PFSK-1 (cell line): ENCODE data around the gene FIG4.

ENCODE experiments used
- FOXP2 ChIP-seq: optimal IDR thresholded peaks from 2 replicates; pipeline ENCODE3; 2011; ENCODE audit warnings: borderline replicate concordance, control low read depth, inconsistent platforms; ENCODE audit not compliant: insufficient read depth; ENCODE audit errors: extremely low read length, extremely low read depth
- POLR2AphosphoS5 ChIP-seq: IDR thresholded peaks from 2 replicates; pipeline ENCODE4 v1.6.1; 2012; ENCODE audit warnings: low read depth, mild to moderate bottlenecking, control low read depth, low read length, moderate library complexity
- REST ChIP-seq, 2 experiments: IDR thresholded peaks; 2 replicates each; pipeline versions ENCODE4 v1.6.1 to v1.8.0; 2011 to 2012; ENCODE audit warnings: low read depth in 2 of 2, low read length in 2 of 2, control low read depth in 1 of 2, inconsistent platforms in 1 of 2, mild to moderate bottlenecking in 1 of 2, moderate library complexity in 1 of 2; ENCODE audit not compliant: insufficient read depth in 1 of 2
- SIN3A ChIP-seq: IDR thresholded peaks from 2 replicates; pipeline ENCODE4 v1.6.1; 2012; ENCODE audit warnings: mild to moderate bottlenecking, low read length, moderate library complexity, borderline replicate concordance; ENCODE audit not compliant: insufficient read depth
- TAF1 ChIP-seq: IDR thresholded peaks from 2 replicates; pipeline ENCODE4 v1.6.1; 2012; ENCODE audit warnings: low read length, control low read depth, borderline replicate concordance; ENCODE audit not compliant: insufficient read depth

Gene FIG4

DNA sequence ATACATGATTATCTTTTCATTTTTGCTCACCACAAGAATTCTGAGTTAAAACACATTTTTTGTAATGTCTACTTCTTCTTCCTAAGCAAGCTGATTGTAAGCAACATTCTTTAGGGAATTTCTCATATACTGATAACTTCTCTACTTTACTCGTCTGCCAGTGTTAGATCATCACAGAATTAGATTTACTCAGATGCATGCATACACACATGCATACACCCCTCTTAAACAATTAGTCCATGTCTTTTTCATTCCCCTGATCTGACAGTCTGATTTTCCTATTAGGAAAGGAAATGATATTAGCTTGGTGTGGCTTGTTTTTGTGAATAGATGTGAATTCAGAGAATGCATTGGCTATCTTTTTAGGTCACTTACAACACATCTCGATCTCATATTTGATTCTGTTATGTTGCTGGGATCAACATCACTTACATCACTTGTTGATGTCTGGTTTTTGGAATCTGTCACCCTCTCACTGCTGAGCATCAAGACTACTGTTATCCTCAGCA is 91.4 kb downstream of the FIG4 start:
- no peak for TF ChIP-seq SIN3A
- no peak for TF ChIP-seq TAF1
- no peak for TF ChIP-seq REST (IDR thresholded peaks at IDR 0.05; ENCODE audit: insufficient read depth in 1 of 2, low read depth in 2 of 2, low read length in 2 of 2)
- TF ChIP-seq POLR2AphosphoS5 = no peak
- TF ChIP-seq FOXP2 = no peak

DNA sequence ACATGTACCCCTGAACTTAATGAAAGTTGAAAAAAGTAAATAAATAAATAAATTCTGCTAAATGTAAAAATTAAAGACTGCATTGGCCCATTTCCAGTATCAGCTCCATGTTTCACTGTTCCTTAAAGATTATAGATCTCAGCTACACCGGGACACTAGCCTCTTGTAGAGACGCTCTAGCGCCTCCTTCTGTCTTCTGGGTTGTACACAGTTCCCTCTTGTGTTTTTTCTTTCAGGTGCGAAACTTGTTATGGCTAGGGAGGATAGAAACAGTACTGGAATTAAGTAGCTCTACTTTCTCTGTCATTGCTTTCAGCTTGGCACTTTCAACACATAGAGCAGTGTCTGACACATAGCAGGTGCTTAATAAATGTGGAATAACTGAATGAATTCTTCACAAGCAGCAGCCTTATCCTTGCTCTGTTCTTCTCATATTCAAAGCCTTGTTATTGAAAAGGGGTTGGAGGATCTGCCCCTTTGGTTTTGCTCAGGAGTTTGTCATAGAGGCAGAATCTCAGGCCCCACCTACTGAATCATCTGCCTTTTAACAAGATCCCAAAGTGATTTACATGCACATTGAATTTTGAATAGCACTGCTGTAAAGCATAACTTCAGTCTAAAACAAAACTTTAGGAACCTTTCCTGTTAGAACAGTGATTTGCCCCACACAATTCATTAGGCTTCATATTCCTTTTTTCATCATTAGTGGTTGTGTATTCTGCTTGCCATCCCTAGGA is 92.3 kb downstream of the FIG4 start:
- no peak for TF ChIP-seq POLR2AphosphoS5

- TF ChIP-seq TAF1 = no peak
- TF ChIP-seq REST (IDR thresholded peaks at IDR 0.05; ENCODE audit: insufficient read depth in 1 of 2, low read depth in 2 of 2, low read length in 2 of 2) = no peak
- no peak for TF ChIP-seq FOXP2
- no peak for TF ChIP-seq SIN3A
- no peak for TF ChIP-seq POLR2AphosphoS5
These were observed 96.2 kb downstream of the FIG4 start for GRCh38 chr6:109787312-109787711.

DNA sequence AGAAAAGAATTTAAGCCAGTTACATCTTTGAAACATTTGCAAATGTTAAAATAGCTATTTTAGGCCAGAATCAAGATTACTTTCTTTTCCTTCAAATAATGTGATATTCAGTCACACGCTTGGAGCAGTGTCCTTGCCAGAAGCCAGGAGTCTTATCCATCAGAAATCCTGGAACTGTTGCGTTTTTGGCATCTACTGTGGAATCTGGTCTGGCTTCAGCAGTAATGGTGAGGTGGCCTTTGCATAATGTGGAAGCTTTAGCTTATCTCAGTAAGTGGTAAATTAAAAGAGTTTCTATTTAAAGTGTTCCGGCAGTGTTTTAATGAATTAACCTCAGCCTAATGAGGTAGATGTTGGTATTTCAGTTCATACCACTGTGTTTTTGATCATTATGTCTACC is 97.6 kb downstream of the FIG4 start:
- no peak for TF ChIP-seq POLR2AphosphoS5
- TF ChIP-seq REST (IDR thresholded peaks at IDR 0.05; ENCODE audit: insufficient read depth in 1 of 2, low read depth in 2 of 2, low read length in 2 of 2) = no peak

DNA sequence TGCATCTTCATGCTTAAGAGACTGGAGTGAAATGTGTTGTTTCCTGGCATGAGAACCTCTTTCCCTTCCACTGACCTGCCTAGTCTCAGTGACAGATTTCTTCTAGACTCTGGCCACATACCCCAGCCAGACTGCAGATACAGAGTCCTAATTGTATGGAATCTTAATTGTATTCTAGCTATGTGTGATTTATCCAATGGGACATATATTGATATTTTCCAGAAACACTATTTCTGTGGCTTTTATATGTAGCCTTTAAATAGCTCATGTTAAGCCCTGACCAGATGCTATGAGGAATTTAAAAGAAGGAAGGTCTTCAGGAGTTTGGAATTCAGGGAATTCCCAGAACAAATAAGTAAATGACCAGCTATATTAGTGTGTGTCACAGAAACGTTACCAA is 99.0 kb downstream of the FIG4 start:
- TF ChIP-seq REST (IDR thresholded peaks at IDR 0.05; ENCODE audit: insufficient read depth in 1 of 2, low read depth in 2 of 2, low read length in 2 of 2) (no peak), POLR2AphosphoS5 (no peak), FOXP2 (no peak), SIN3A (no peak), TAF1 (no peak)
